ENCODE measurements around the gene PSMB4.
A peak's percentile ranks its signal among the peaks of the same experiment; 100 is the strongest.

Gene PSMB4

GRCh38 chr1:151443846-151444782 is 44.7 kb downstream of the PSMB4 start:
- DNase-seq: peak; percentile 65

GRCh38 chr1:151444783-151445177 is 45.4 kb downstream of the PSMB4 start:
- no peak for DNase-seq

DNA sequence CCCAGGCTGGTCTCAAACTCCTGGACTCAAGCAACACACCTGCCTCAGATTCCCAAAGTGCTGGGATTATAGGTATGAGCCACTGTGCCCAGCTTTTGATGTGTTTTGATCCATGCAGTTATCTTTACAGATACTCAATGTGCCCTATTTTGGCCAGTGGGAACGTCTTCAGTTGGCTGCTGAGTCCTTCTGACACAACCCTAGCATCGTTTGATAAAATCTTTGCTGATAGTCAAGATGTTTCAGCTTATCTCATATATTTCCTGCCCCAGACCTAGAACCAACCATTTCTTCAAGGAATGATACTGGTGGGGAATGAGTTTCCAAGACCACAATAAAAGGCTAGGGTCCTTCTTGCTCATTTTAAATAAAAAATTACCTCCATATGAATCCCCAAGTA is 48.3 kb downstream of the PSMB4 start:
- no peak for DNase-seq
